ENCODE results near the gene SART1.

The SART1 gene, protein sequence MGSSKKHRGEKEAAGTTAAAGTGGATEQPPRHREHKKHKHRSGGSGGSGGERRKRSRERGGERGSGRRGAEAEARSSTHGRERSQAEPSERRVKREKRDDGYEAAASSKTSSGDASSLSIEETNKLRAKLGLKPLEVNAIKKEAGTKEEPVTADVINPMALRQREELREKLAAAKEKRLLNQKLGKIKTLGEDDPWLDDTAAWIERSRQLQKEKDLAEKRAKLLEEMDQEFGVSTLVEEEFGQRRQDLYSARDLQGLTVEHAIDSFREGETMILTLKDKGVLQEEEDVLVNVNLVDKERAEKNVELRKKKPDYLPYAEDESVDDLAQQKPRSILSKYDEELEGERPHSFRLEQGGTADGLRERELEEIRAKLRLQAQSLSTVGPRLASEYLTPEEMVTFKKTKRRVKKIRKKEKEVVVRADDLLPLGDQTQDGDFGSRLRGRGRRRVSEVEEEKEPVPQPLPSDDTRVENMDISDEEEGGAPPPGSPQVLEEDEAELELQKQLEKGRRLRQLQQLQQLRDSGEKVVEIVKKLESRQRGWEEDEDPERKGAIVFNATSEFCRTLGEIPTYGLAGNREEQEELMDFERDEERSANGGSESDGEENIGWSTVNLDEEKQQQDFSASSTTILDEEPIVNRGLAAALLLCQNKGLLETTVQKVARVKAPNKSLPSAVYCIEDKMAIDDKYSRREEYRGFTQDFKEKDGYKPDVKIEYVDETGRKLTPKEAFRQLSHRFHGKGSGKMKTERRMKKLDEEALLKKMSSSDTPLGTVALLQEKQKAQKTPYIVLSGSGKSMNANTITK

DNA sequence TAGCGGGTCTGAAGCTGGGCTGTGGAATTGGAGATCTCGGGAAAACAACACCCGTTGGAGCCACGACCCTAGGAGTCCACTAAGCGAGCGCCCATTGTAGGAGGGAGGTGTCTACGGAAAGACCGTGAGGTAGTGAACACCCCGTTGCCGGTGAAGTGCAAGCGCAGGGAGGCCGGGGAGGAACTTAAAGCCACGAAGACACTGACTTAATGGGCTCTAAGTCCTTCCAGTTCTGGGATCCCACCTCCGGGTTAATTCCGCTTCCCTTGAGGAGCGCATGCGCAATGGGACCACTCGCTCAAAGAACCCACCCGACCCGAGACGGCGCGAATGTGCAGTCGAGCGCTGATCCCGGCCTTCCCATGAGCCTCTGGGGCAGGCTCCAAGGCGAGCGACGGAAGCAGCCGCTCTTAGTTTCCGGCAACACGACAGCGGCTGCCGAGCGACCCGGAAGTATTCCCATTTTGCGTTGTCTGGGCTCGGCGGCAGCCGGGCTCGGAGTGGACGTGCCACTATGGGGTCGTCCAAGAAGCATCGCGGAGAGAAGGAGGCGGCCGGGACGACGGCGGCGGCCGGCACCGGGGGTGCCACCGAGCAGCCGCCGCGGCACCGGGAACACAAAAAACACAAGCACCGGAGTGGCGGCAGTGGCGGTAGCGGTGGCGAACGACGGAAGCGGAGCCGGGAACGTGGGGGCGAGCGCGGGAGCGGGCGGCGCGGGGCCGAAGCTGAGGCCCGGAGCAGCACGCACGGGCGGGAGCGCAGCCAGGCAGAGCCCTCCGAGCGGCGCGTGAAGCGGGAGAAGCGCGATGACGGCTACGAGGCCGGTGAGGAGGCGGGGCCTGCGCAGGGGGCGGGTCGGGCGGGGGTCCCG is at the start of gene SART1:
Gene SART1, plus strand, starts transcription at position 468 of the 874 bp plus-strand sequence. Its CDS starts 47 bp downstream, at position 515.
- DNase-seq = peak; percentile 31 to 89

DNA sequence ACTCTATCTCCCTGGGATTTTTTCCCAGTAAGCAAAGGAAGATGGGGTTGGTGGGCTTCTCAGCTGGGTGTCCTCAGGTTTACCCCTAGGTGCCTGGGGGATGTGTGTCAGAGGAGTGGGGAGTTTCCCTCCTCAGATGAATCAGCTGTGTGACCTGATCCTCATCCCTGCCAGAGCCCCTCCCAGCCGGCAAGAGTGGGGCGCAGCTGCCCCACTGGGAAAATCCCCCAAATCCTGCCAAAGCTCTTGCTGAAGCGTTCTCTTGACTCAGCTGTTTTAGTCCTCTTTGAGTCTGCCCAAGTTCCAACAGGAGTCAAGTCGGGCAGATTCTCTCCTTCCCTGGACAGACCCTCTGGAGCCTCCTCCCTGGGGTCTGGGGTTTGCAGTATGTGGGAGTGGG is 48.7 kb upstream of the SART1 start:
- DNase-seq = no peak

DNA sequence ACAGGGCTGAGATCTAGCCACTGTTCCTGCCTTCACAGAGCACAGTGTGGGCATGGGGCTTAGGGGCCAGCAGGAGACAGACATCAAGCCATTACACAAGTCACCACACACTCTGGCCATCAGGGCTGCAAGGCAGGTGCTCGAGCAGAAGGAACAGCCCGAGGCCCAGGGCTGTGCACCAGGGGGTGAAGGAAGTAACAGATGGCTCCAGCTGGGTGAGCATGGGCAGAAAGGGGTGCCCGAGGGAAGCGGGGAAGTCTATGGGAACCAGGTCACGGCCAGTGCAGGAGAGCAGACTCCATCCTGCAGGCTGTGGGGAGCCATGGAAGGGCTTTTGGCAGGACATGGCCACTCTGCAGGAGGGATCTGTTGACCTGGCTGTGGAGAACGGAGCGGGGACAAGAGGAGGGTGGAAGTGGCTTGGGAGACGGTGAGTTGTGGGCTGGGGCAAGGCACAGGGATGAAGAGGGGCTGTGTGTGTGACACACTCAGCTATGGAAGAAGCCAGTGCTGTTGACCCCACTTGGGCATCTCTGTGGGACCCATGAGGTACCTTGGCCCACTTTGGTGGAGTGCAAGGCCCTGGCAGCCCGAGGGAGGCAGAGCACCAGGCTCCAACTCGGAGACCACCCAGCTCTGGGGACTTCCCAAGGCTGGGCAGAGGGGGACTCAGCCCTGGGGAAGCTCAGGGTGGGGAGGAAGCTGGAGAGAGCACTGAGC is 46.3 kb upstream of the SART1 start:
- peak; percentile 69 to 74 for DNase-seq

DNA sequence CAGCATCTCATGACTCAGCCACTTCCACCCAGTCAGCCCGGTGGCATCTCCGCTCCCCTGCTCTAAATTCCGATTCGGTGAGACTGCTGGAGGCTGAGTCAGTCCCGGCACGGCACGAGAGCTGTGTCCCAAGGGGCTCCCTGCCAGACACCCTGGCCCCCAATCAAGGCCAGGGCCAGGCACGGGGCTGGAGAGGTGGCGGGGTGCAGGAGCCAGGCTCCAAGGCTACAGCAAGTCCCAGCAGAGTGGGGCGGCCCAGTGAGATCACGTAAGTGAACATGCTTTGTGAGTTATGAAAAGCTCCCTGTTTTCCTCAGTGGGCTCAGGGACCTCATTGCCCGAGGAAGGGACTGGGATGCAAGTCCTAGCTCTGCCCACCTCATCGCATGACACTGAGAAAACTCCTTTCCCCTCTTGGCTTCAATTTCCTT is 45.7 kb upstream of the SART1 start:
- no peak for DNase-seq

DNA sequence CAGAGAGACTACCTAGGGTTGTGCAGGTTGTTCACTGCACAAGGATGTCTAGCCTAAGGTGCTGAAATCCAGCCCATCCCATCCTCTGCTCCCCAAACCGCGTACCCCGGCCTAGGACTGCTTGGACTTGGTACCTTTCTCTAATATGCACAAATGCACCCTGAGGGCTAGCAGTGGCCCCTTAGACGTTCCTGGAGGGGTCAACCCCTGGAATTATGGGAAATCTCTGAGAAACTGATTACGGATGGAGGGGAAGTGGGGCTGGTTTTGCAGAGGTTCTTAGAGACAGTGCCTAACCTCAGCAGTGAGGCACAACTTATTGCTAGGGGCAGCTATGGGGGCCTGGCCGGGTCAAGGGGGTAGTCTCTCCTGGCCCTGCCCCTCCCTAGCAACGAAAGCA is 45.1 kb upstream of the SART1 start:
- no peak for DNase-seq

DNA sequence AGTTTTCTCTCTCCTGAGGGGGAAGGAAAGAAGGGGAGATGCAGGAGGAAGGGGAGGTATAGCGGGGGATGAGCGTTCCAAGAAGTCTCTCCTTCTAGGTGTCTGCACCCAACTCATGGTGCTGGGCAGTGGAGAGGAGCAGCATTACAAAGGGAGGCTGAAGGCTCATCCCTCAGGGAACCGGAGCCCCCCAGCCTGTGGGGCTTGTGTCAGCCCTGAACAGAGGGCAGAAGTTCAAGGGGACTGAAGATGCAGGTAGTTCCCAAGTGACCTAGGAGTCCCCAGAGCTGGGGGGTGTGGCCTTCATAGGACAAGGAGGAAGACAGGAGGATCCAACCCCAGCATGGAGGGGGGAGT is 44.5 kb upstream of the SART1 start:
- DNase-seq = no peak

DNA sequence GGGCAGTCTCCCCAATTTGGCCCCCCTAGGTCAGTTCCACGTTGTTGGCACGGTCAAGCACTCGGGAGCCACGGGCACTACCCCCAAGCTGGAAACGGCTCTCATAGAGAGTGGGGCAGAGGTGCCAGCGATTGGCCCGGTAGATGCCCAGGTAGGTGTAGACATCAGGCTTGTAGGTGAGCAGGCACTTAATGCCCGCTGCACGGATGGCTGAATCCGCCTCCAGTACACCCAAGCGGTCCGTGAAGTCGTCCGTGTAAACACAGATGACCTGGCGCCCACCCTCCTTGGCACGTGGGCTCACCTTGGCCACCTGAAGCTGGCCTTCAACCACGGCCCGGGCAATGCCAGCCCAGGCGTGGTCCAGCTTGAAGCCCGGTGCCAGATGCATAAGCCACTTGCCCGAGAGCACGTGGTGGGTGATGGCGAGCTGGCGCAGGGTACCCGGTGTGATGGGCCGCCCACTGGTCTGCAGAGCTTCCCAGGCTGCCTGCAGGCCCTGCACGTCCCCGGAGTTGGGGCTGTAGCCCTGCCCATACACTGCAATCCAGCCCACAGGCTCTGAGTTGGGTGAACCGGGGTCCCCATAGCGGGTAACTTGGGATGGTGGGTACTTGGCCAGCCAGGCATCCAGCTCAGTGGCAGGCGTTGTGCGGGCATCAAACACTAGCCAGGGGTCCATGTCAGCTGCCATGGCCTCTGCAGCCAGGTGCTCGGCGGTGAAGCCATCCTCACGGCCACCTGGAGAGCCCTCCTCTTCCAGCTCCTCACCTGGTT is 43.9 kb upstream of the SART1 start:
- no peak for DNase-seq

DNA sequence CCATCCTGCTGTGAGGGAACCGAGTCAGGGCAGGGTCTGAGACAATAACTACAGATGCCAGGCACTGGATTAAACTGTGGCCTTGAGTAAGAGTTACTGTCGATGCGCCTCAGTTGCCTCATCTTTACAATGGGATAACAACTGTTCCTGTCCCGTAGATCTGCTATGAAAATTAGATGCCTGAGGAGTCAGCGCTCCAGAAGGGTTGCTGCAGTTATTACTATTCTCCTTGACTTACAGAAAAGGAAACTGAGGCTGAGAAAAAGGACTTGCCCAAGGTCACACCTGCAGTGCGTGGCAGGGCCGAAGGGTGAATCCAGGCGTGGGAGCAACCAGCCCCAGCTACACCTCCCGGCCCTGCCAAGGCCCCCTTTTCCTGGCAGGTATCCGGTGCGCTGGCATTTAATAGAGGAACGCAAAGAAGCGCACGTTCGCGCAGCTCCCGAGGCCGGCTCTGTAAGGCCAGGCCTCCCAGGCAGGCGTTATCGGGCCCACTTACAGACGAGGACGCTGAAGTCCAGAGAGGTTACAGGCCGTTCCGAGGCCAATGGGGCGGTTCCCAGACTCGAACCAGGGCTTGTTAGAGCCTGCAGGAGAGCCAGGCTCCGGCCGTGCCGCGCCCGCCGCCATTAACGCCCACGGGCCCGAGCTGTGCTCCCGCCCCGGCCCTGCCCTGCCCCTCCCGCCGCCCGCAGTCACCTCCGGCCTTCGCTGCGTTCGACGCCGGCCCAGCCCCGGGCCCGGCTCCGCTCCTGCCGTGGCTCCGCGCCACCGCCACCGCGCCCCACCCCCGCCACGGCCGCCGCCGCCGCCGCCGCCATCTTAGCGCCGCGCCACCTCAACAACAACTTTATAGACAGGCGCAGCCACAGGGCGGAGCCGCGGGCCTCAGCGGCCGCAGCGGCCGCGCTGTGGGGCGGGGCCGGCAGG is 43.1 kb upstream of the SART1 start, which contains the start of gene C11orf68:
Gene C11orf68, minus strand, starts transcription at position 852 of the 930 bp plus-strand sequence. Its CDS starts 31 bp downstream, at position 821.
- no peak for DNase-seq

DNA sequence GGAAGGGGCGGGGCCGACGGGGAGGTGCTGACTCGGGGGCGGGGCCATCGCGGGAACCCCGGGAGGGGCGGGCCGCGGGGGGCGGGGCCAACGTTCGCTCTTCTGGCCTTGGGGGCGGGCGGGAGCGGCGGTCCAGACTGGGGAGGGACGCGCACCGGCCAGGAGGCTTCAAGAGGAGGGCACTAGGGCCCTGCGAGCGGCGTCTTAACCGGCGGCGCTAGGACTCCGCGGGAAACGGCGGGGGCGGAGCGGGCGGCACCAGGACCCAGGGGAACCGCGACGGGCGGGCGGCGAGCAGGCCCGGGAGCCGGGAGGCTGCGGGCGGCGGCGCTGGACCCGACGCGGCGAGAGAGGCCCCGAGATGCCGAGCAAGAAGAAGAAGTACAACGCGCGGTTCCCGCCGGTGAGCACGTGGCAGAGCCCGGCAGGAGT is 42.4 kb upstream of the SART1 start, which contains the start of gene DRAP1:
Gene DRAP1, plus strand, starts transcription at position 286 of the 432 bp plus-strand sequence. Its CDS starts 76 bp downstream, at position 362.
- DNase-seq = peak; percentile 90 to 95

DNA sequence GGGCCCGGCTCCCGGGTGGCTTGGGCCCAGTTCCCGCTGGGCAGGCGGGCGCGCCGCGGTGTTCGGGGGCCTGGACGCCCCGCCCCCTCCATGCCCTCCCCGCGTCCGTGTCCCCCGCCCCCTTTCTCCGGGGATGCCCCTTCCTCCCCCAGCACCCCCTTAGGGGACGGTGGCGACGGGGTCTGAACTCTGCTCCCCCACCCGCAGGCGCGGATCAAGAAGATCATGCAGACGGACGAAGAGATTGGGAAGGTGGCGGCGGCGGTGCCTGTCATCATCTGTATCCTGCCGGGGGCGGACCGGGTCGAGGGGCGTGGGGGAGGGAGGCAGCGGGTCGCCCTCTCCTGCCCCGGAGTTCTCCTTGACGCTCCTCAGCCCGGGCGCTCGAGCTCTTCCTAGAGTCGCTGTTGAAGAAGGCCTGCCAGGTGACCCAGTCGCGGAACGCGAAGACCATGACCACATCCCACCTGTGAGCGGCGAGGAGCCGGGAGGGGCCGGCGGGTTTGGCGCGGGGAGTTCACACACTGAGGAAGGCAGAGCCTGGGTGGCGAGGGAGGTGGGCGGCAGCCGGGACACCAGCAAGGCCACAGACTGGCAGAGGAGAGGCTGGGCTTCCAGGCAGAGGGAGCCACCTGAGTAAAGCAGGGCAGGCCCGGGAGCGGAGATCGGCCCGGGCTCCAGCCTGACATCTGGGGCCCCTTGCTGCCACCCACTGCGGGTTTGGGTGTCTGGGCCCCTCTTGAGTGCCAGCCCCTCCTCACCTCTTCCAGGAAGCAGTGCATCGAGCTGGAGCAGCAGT is 41.8 kb upstream of the SART1 start:
- no peak for DNase-seq

DNA sequence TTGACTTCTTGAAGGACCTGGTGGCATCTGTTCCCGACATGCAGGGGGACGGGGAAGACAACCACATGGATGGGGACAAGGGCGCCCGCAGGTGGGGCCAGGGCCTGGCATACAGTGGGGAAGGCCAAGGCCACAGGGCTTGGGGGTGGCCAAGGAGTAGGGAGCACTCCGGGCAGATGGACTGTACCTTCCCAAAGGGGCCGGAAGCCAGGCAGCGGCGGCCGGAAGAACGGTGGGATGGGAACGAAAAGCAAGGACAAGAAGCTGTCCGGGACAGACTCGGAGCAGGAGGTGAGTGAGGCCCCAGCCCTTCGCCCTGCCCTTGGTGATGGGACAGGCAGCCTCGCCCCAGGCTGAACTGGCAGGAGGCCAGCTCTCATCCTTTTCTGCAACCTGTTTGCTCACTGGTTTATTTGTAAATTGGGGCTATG is 41.1 kb upstream of the SART1 start:
- DNase-seq = no peak

DNA sequence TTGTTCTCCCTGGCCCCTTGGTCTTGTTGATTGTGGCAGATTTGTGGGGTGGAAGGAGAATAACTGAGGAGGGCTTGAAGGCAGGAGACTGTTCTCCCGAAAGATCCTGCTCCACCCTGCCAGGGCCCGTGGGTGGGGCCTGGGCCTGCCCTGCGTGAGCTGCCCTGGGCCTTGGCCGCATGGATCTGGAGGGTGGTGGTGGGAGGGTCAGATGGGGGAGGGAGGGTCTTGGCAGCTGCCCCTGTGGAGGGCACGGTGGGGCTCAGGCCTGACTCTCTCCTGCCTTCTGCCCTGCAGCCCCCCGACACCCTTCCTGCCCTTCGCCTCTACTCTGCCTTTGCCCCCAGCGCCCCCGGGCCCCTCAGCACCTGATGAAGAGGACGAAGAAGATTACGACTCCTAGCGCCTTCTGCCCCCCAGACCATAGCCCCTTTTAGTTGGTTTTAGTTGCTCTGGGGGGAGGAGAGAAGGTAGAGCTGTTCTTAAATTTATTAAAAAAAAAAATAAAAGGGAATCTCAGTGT is 40.4 kb upstream of the SART1 start:
- no peak for DNase-seq

DNA sequence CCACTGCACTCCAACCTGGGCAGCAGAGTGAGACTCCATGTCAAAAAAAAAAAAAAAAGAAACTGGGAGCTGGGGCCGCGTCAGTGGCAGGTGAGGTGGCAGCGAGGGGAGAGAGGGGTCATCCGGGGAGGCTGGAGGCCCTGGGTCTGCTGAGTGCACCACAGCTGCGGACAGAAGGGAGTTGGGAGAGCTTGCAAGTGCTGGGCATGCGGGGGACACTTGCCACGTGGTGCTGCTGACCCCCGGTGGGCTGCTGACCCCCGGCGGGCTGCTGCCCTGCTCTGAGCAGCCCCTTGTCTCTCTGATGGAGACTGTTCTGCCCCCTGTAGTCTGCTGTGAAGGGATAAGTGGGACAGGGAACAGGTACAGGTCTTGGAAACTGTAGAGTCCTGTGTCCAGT is 39.7 kb upstream of the SART1 start:
- no peak for DNase-seq

DNA sequence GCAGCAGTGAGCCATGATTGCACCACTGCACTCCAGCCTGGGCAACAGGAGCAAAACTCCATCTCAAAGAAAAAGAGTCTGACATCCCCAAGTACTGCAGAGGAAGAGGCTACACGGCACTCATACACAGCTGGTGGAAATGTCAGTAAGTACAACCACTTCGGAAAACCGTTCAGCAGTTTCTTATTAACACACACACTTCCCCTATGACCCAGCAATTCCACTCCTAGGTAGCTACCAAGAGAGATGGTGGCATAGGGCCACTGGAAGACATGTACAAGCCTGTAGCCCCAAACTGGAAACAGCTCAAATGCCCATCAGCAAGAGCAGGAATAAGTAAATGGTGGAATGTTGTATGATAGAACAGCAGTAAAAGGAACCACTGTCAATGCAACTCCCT is 39.0 kb upstream of the SART1 start:
- no peak for DNase-seq

DNA sequence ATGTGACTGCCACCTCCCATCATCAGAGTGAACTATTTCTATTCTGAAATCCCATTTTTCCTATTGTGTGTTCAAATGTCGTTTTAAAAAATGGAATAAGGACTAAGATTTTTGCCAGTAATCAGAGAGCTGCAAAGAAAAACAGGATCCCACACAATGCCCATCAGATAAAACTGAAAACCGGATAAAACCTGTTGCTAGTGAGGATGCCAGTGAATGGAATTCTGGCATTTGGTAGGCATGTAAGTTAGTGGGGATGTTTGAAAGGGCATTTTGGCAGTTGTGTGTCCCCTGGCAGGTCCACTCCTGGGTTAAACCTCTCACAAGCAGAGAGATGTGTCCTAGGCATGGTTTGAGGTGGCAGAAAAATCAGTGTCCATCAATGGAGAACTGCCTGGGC is 36.1 kb upstream of the SART1 start:
- DNase-seq = no peak

DNA sequence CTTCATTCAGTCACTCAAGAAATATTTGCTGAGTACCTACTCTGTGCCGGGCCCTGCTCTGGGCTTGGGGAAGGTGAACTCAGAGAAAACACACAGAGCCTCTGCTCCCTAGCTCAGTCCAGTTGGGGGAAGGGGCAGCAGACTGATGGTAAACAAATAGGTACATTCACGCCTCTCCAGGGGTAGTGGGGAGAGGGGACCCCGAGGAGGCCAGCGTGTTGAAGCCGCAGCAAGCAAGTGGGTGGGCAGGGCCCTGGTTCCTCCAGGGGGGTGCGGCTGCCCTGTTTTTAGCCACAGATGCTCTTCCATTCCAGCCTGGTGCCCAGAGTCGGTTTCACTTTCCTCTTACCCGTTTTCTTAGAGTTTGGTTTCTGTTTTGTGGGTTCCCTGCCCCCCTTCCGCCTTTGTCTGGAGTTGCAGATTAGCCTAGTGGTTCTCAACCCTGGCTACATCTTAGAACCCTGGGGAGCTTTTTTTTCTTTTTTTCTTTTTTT is 33.6 kb upstream of the SART1 start:
- no peak for DNase-seq

DNA sequence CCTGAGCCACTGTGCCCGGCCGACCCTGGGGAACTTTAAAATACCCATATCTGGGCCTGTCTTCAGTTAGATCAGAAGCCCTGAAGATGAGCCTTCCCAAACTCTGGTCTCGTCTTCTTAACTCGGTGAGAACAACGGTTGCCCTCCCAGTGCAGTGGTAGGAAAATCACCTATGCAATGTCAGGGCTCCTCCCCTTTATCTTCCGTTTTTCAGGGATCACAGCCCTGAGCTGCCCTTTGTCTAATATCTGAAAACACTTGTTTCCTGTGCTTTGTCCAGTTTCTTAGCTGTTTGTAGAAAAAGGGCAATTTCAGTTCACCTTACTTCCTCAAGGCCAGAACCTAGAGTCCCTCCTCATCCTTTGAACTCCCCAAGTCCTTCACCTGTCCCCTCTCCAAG is 32.9 kb upstream of the SART1 start:
- DNase-seq = no peak

DNA sequence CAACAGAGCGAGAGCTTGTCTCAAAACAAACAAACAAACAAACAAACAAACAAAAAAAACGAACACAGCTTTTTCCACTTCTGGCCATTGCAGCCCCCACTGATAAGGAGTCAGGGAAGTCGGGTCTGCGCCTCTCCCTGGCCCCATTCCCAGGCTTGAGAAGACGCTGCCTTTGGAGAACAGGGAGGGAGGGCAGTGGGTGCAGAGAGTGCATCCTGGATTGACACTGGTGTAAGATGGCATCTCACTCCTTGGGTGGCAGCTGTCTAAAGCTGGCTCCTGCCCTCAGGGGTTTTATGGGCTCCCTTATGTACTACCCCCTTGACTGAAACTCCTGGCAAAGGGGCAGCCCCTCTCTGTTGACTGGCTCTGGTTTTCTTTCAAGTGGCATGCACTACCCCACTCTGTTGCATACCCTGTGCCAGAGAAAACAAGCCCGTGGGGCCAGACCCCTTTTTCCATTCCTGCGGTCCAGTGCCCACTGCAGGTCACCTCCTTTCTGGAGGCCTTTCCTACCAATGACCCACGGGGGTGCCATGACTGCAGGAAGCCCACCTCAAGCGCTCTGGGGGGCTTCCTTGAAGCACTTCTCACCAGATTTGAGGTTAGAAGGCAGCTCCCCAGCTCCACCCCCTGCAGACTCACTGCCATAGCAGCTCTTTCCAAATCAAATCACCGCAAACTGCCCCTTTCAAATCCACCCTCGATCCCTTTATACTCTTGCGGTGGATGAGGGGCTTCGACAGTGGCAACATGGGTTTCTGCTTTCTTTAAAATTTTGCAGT is 29.6 kb upstream of the SART1 start:
- DNase-seq = no peak

Data from cerebellar nuclear complex (tissue), 1 donor.